Psoas muscle (tissue), 8 donors: Measurements from ENCODE around the gene COBLL1. TPM values are rescaled to one million over a fixed set of nuclear protein-coding genes. Genes with fewer than 3 reads are reported as not detected.
"Not testable (repeated sequence)": the region's sequence is repeated elsewhere in the genome, so short reads cannot be mapped to it uniquely, and the experiment has no call there.

Experiments used
- ATAC-seq, 4 donors: fragments of 200-7000 bp; cut with Tn5 transposase; one replicate each; pipeline ENCODE4 v1.9.1; 2020; ENCODE audit warnings: moderate library complexity in 3 of 4, mild to moderate bottlenecking in 2 of 4
- DNase-seq, 2 donors: peaks; one replicate each; pipeline ENCODE4 v3.0.0-alpha.2; 2020
- H3K27ac ChIP-seq: fragments of 200-600 bp; one replicate; pipeline ENCODE4 v1.8.0; 2022
- H3K27me3 ChIP-seq, 3 donors: fragments of 200-600 bp in 1 of 3; one replicate each; pipeline versions ENCODE4 v1.6.1 to v1.8.0; 2013 to 2022; ENCODE audit warnings: low read length in 2 of 3, mild to moderate bottlenecking in 2 of 3, moderate library complexity in 1 of 3; ENCODE audit not compliant: insufficient read depth in 3 of 3
- H3K36me3 ChIP-seq, 2 donors: fragments of 200-600 bp in 1 of 2; one replicate each; pipeline versions ENCODE4 v1.6.1 to v1.8.0; 2013 to 2022; ENCODE audit warnings: low read depth in 1 of 2, mild to moderate bottlenecking in 1 of 2, moderate library complexity in 1 of 2; ENCODE audit not compliant: insufficient read depth in 1 of 2
- H3K4me1 ChIP-seq: fragments of 200-600 bp; one replicate; pipeline ENCODE4 v1.8.0; 2022
- H3K4me3 ChIP-seq: fragments of 200-600 bp; one replicate; pipeline ENCODE4 v1.8.0; 2022; ENCODE audit warnings: mild to moderate bottlenecking
- H3K9me3 ChIP-seq: fragments of 200-600 bp; one replicate; pipeline ENCODE4 v1.8.0; 2022
- CTCF ChIP-seq: fragments of 200-600 bp; IDR thresholded peaks from one replicate; pipeline ENCODE4 v1.8.0; 2022; ENCODE audit warnings: antibody characterized with exemption
- WGBS, 3 donors: extraction: QIAGEN DNeasy Blood & Tissue Kit; methylation state at CpG; one replicate each; pipeline versions ENCODE4 v1.1.6 to v1.1.7; 2013; 5-methylcytosine and 5-hydroxymethylcytosine counted together
- intact Hi-C, 2 donors: fragments of 100-400 bp; cut with DNase I; formaldehyde crosslinking; loops; one replicate each; pipeline versions ENCODE4 v1.11.0 to v1.14.2; 2022
- polyA plus RNA-seq, 3 donors: library from polyadenylated mRNA; stranded (reverse); fragments of 200-250 nt; gene quantifications; one replicate each; pipeline ENCODE4 v1.2.3, GENCODE V29; 2013
- total RNA-seq, 4 donors: library from RNA; stranded (reverse); fragmentation: NEBNext Ultra II Directional in 2 of 4; extraction: Animal tissue kit (Norgen Biotek cat#: 25700) in 2 of 4; gene quantifications; one replicate each; pipeline versions ENCODE4 v1.2.1 to v1.2.4, GENCODE V29; 2021 to 2023
- donor health status: healthy with polysubstance abuse.
- donor health status: DM: no; HTN: no; CAD: no; lungs with moderate emphysema.
- donor health status: Bipolar disorder and iron deficiency.
- donor health status: healthy.
- donor health status: DM: yes; HTN: yes; CAD: no.
- donor health status: DM: no; HTN: no; CAD: no.
- donor health status: DM: no; HTN: no; CAD: no.
- donor health status: DM: yes; HTN: yes; CAD: no.

COBLL1 gene
- total and polyA plus RNA-seq, 7 donors, result 1.5 to 6.1 (median 3.4) TPM

GRCh38 chr2:164868563-164869419 is 27.2 kb upstream of the COBLL1 start:
- no peaks in the 10 kb centered on the region for H3K27me3 ChIP-seq
- ATAC-seq (no peak), DNase-seq (no peak)
- H3K36me3 ChIP-seq, result no peaks in the 10 kb centered on the region
- H3K4me3 ChIP-seq, result no peak overlapping the region
- intact Hi-C loops, result no loop called here
- TF ChIP-seq CTCF, result no peak
- no peaks in the 10 kb centered on the region for H3K4me1 ChIP-seq
- WGBS, 3 donors, result 86 to 88% (median 87%) methylated on average over 5 of the region's 5 CpGs
- H3K27ac ChIP-seq, result no peak overlapping the region
- H3K9me3 ChIP-seq, result no peaks in the 10 kb centered on the region

GRCh38 chr2:164867779-164868397 is 26.3 kb upstream of the COBLL1 start:
- DNase-seq (no peak), ATAC-seq (no peak)
- intact Hi-C loops, result no loop called here
- 46 to 54% (median 46%) methylated on average over 3 of the region's 3 CpGs for WGBS, 3 donors
- no peak overlapping the region for H3K27ac ChIP-seq
- no peaks in the 10 kb centered on the region for H3K36me3 ChIP-seq
- H3K4me1 ChIP-seq, result no peaks in the 10 kb centered on the region
- no peaks in the 10 kb centered on the region for H3K9me3 ChIP-seq
- no peak overlapping the region for H3K4me3 ChIP-seq
- TF ChIP-seq CTCF, result no peak
- H3K27me3 ChIP-seq, result no peaks in the 10 kb centered on the region

- ATAC-seq, intact Hi-C loops, H3K36me3 ChIP-seq, H3K4me3 ChIP-seq, H3K4me1 ChIP-seq, H3K27ac ChIP-seq, H3K9me3 ChIP-seq, H3K27me3 ChIP-seq, DNase-seq: not testable (repeated sequence)
- 85 to 87% (median 86%) methylated on average over 1 of the region's 1 CpG for WGBS, 3 donors
These were observed 24.8 kb upstream of the COBLL1 start for GRCh38 chr2:164866381-164866780.

GRCh38 chr2:164860694-164861042 is 19.0 kb upstream of the COBLL1 start:
- no peaks in the 10 kb centered on the region for H3K36me3 ChIP-seq
- H3K4me3 ChIP-seq, result no peak overlapping the region
- no peak for ATAC-seq
- H3K9me3 ChIP-seq, result no peaks in the 10 kb centered on the region
- no peak for DNase-seq
- no peak for TF ChIP-seq CTCF
- no peaks in the 10 kb centered on the region for H3K4me1 ChIP-seq
- no peak overlapping the region for H3K27ac ChIP-seq
- intact Hi-C loops, result no loop called here
- no peaks in the 10 kb centered on the region for H3K27me3 ChIP-seq

- H3K36me3 ChIP-seq, H3K4me1 ChIP-seq, H3K27ac ChIP-seq, DNase-seq, intact Hi-C loops, H3K27me3 ChIP-seq, H3K9me3 ChIP-seq, H3K4me3 ChIP-seq, ATAC-seq: not testable (repeated sequence)
- WGBS, 3 donors, result 93 to 99% (median 95%) methylated on average over 4 of the region's 4 CpGs
These were observed 18.5 kb upstream of the COBLL1 start for GRCh38 chr2:164859906-164860693.
